ENCODE measurements around the gene CBX8. TPM values are rescaled to one million over a fixed set of nuclear protein-coding genes. Genes with fewer than 3 reads are reported as not detected.

CBX8 gene
- total and polyA plus RNA-seq, 2 of the 13 experiments (the other 11 are each of a cell fraction or from before 2014, with no cell fraction given): 0.34 to 12.6 TPM

GRCh38 chr17:79844869-79845600 is 48.2 kb upstream of the CBX8 start:
- Histone ChIP-seq H4K20me1 (ENCODE audit: insufficient read depth, low read length) (no peaks in the 10 kb centered on the region), H3K27me3 (ENCODE audit: control insufficient read depth in 1 of 2, insufficient read depth in 2 of 2, low read length in 2 of 2) (no peaks in the 10 kb centered on the region), H3K36me3 (replicated peaks in 1 of 2; ENCODE audit: control insufficient read depth in 1 of 2, insufficient read depth in 2 of 2, low read length in 2 of 2) (no peaks in the 10 kb centered on the region), H3K4me1 (ENCODE audit: insufficient read depth, low read length) (peaks cover 86% of the 10 kb centered on the region), H3K9ac (ENCODE audit: insufficient read depth, low read depth, low read length) (peak overlapping the region; percentile 92), H3K79me2 (ENCODE audit: insufficient read depth, low read length) (no peaks in the 10 kb centered on the region), H3K4me3 (replicated peaks in 1 of 3; ENCODE audit: insufficient read depth in 1 of 3, low read depth in 2 of 3, low read length in 3 of 3) (peak overlapping the region; percentile 63 to 87 (median 77)), H2AFZ (ENCODE audit: low read length) (no peak overlapping the region), H3K9me3 (ENCODE audit: low read length) (no peaks in the 10 kb centered on the region), H3K27ac (ENCODE audit: extremely low read length, insufficient read depth, low read length) (peak overlapping the region; percentile 85), H3K4me2 (ENCODE audit: low read depth, low read length) (peak overlapping the region; percentile 99)
- BruUV-seq (replicated peaks): TSS peak; percentile 98
- ATAC-seq (peak; percentile 73), FAIRE-seq (peak; percentile 71), DNase-seq (ENCODE audit: low spot score) (peak; percentile 74)
- in situ Hi-C loops (cut with HindIII; ENCODE audit: extremely low pct_ligation_motif_present, low pct_unique_long_range_greater_than_20kb) (loop anchor here (5.0 kb wide), 1 partner anchor 82 kb away; no protein-coding TSS in a partner anchor), intact Hi-C loops (cut with micrococcal nuclease; ENCODE audit: unreplicated experiment) (loop anchor here (2.0 to 5.0 kb wide), 2 partner anchors 82 to 148 kb away; no protein-coding TSS in a partner anchor)
- WGBS (ENCODE audit: low lambda C conversion rate): 2% methylated on average over 20 of the region's 38 CpGs
- CTCF ChIA-PET (ENCODE audit: low intra/inter-chr PET ratio, low total read pairs): interaction anchor here (1.4 to 2.6 kb wide), 3 partner anchors 61 to 146 kb away, joined by 3 to 6 read pairs (median 3); no protein-coding TSS in a partner anchor
- POLR2A ChIA-PET: interaction anchor here (0.6 to 9.7 kb wide), 18 partner anchors 8 to 145 kb away, joined by 3 to 333 read pairs (median 6); partner anchors contain the start of gene CBX8
- TF ChIP-seq NCOA2 (CRISPR knock-in tag; IDR thresholded peaks at IDR 0.05): peak; percentile 73
- no peak; the same call in 1 of the 2 replicates for TF ChIP-seq ZBTB38 (CRISPR knock-in tag; IDR thresholded peaks at IDR 0.05)
- TF ChIP-seq ZNF563 (CRISPR knock-in tag; IDR thresholded peaks at IDR 0.05): peak; percentile 94
- TF ChIP-seq ATF2 (CRISPR knock-in tag; IDR thresholded peaks at IDR 0.05): peak; percentile 59
- TF ChIP-seq ZFP37 (CRISPR knock-in tag; IDR thresholded peaks at IDR 0.05; ENCODE audit: borderline replicate concordance): peak; percentile 14; the same call in 1 of the 2 replicates
- TF ChIP-seq TBX3 (IDR thresholded peaks at IDR 0.05; ENCODE audit: borderline replicate concordance): no peak; the same call in 1 of the 2 replicates
- no peak for TF ChIP-seq STAT6 (CRISPR knock-in tag; IDR thresholded peaks at IDR 0.05; ENCODE audit: borderline replicate concordance)
- TF ChIP-seq ZNF205 (CRISPR knock-in tag; IDR thresholded peaks at IDR 0.05): peak; percentile 59
- TF ChIP-seq ZNF136 (CRISPR knock-in tag; IDR thresholded peaks at IDR 0.05; ENCODE audit: low read depth): 0 out of 2 replicates have a peak, but pooled peaks have one; percentile 81
- peak; percentile 89 for TF ChIP-seq TFDP1 (CRISPR knock-in tag; IDR thresholded peaks at IDR 0.05; ENCODE audit: borderline replicate concordance)
- TF ChIP-seq HDAC1 (CRISPR knock-in tag; IDR thresholded peaks at IDR 0.05): peak; percentile 61; the same call in 1 of the 2 replicates
- peak; percentile 52; the same call in 1 of the 2 replicates for TF ChIP-seq SPEN (CRISPR knock-in tag; IDR thresholded peaks at IDR 0.05; ENCODE audit: low read depth)
- TF ChIP-seq BCL6 (CRISPR knock-in tag; IDR thresholded peaks at IDR 0.05): peak; percentile 77
- no peak for TF ChIP-seq EED (CRISPR knock-in tag; IDR thresholded peaks at IDR 0.05)
- TF ChIP-seq RAD21 (CRISPR knock-in tag; IDR thresholded peaks at IDR 0.05): peak; percentile 51
- peak; percentile 63; the same call in 1 of the 2 replicates for TF ChIP-seq ZNF263 (CRISPR knock-in tag; IDR thresholded peaks at IDR 0.05)

Data from HepG2 (cell line).